Measurements from ENCODE around the gene ARL4C.

GRCh38 chr2:234496055-234496834 lies 636 bp downstream of the ARL4C start:
- no peak for TF ChIP-seq ZNF331 (CRISPR knock-in tag; IDR thresholded peaks at IDR 0.05; ENCODE audit: low read depth)
- no peak for TF ChIP-seq EZH2phosphoT487 (IDR thresholded peaks at IDR 0.05; ENCODE audit: unreplicated experiment)
- peak in 1 of 2 experiments; percentile 28; a peak in 1 of 4 replicates for TF ChIP-seq CTCF (conservative IDR thresholded peaks at IDR 0.05; ENCODE audit: low read depth in 2 of 2)
- TF ChIP-seq EZH2 (IDR thresholded peaks at IDR 0.05; ENCODE audit: low read depth, unreplicated experiment) = no peak
- TF ChIP-seq, protein P1, sequence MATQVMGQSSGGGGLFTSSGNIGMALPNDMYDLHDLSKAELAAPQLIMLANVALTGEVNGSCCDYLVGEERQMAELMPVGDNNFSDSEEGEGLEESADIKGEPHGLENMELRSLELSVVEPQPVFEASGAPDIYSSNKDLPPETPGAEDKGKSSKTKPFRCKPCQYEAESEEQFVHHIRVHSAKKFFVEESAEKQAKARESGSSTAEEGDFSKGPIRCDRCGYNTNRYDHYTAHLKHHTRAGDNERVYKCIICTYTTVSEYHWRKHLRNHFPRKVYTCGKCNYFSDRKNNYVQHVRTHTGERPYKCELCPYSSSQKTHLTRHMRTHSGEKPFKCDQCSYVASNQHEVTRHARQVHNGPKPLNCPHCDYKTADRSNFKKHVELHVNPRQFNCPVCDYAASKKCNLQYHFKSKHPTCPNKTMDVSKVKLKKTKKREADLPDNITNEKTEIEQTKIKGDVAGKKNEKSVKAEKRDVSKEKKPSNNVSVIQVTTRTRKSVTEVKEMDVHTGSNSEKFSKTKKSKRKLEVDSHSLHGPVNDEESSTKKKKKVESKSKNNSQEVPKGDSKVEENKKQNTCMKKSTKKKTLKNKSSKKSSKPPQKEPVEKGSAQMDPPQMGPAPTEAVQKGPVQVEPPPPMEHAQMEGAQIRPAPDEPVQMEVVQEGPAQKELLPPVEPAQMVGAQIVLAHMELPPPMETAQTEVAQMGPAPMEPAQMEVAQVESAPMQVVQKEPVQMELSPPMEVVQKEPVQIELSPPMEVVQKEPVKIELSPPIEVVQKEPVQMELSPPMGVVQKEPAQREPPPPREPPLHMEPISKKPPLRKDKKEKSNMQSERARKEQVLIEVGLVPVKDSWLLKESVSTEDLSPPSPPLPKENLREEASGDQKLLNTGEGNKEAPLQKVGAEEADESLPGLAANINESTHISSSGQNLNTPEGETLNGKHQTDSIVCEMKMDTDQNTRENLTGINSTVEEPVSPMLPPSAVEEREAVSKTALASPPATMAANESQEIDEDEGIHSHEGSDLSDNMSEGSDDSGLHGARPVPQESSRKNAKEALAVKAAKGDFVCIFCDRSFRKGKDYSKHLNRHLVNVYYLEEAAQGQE (IDR thresholded peaks at IDR 0.05; ENCODE audit: unreplicated experiment) = no peak
- no peak for TF ChIP-seq POLR2AphosphoS5 (IDR thresholded peaks at IDR 0.05; ENCODE audit: low read depth)
- TF ChIP-seq, protein P2, sequence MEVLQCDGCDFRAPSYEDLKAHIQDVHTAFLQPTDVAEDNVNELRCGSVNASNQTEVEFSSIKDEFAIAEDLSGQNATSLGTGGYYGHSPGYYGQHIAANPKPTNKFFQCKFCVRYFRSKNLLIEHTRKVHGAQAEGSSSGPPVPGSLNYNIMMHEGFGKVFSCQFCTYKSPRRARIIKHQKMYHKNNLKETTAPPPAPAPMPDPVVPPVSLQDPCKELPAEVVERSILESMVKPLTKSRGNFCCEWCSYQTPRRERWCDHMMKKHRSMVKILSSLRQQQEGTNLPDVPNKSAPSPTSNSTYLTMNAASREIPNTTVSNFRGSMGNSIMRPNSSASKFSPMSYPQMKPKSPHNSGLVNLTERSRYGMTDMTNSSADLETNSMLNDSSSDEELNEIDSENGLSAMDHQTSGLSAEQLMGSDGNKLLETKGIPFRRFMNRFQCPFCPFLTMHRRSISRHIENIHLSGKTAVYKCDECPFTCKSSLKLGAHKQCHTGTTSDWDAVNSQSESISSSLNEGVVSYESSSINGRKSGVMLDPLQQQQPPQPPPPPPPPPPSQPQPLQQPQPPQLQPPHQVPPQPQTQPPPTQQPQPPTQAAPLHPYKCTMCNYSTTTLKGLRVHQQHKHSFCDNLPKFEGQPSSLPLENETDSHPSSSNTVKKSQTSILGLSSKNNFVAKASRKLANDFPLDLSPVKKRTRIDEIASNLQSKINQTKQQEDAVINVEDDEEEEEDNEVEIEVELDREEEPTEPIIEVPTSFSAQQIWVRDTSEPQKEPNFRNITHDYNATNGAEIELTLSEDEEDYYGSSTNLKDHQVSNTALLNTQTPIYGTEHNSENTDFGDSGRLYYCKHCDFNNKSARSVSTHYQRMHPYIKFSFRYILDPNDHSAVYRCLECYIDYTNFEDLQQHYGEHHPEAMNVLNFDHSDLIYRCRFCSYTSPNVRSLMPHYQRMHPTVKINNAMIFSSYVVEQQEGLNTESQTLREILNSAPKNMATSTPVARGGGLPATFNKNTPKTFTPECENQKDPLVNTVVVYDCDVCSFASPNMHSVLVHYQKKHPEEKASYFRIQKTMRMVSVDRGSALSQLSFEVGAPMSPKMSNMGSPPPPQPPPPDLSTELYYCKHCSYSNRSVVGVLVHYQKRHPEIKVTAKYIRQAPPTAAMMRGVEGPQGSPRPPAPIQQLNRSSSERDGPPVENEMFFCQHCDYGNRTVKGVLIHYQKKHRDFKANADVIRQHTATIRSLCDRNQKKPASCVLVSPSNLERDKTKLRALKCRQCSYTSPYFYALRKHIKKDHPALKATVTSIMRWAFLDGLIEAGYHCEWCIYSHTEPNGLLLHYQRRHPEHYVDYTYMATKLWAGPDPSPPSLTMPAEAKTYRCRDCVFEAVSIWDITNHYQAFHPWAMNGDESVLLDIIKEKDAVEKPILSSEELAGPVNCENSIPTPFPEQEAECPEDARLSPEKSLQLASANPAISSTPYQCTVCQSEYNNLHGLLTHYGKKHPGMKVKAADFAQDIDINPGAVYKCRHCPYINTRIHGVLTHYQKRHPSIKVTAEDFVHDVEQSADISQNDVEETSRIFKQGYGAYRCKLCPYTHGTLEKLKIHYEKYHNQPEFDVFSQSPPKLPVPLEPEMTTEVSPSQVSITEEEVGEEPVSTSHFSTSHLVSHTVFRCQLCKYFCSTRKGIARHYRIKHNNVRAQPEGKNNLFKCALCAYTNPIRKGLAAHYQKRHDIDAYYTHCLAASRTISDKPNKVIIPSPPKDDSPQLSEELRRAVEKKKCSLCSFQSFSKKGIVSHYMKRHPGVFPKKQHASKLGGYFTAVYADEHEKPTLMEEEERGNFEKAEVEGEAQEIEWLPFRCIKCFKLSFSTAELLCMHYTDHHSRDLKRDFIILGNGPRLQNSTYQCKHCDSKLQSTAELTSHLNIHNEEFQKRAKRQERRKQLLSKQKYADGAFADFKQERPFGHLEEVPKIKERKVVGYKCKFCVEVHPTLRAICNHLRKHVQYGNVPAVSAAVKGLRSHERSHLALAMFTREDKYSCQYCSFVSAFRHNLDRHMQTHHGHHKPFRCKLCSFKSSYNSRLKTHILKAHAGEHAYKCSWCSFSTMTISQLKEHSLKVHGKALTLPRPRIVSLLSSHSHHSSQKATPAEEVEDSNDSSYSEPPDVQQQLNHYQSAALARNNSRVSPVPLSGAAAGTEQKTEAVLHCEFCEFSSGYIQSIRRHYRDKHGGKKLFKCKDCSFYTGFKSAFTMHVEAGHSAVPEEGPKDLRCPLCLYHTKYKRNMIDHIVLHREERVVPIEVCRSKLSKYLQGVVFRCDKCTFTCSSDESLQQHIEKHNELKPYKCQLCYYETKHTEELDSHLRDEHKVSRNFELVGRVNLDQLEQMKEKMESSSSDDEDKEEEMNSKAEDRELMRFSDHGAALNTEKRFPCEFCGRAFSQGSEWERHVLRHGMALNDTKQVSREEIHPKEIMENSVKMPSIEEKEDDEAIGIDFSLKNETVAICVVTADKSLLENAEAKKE (CRISPR knock-in tag; IDR thresholded peaks at IDR 0.05) = no peak
- TF ChIP-seq JUNB (IDR thresholded peaks at IDR 0.05; ENCODE audit: unreplicated experiment) = no peak
- TF ChIP-seq, protein P3, sequence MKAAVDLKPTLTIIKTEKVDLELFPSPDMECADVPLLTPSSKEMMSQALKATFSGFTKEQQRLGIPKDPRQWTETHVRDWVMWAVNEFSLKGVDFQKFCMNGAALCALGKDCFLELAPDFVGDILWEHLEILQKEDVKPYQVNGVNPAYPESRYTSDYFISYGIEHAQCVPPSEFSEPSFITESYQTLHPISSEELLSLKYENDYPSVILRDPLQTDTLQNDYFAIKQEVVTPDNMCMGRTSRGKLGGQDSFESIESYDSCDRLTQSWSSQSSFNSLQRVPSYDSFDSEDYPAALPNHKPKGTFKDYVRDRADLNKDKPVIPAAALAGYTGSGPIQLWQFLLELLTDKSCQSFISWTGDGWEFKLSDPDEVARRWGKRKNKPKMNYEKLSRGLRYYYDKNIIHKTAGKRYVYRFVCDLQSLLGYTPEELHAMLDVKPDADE (IDR thresholded peaks at IDR 0.05) = no peak
- no peak for TF ChIP-seq CREB1 (CRISPR knock-in tag; IDR thresholded peaks at IDR 0.05; ENCODE audit: low read depth)

Data from GM23338 (cell line).